K562 (cell line): ENCODE measurements around the gene HIPK1. TPM values are rescaled to one million over a fixed set of nuclear protein-coding genes. Genes with fewer than 3 reads are reported as not detected.

Source experiments
- CEBPG ChIP-seq, 3 experiments: fragments of 200-800 bp in 1 of 3; sonication (Bioruptor generic) in 1 of 3; sonication (generic) in 1 of 3; formaldehyde crosslinking in 1 of 3; IDR thresholded peaks in 2 of 3; conservative IDR thresholded peaks in 1 of 3; 2 replicates each; pipeline versions ENCODE4 v1.6.1 to v1.8.0; 2016 to 2022; ENCODE audit warnings: missing compliant biosample characterization in 2 of 3, missing genetic modification characterization in 2 of 3, mild to moderate bottlenecking in 1 of 3, missing genetic modification reagents in 1 of 3
- FOXJ2 ChIP-seq: fragments of 200-800 bp; sonication (Bioruptor generic); IDR thresholded peaks from 2 replicates; pipeline ENCODE4 v1.6.1; 2016; ENCODE audit warnings: missing genetic modification characterization, missing compliant biosample characterization
- HBP1 ChIP-seq: fragments of 450-650 bp; formaldehyde crosslinking; IDR thresholded peaks from 2 replicates; pipeline ENCODE4 v1.4.0; 2022; ENCODE audit warnings: missing genetic modification characterization
- HMBOX1 ChIP-seq: sonication (generic); IDR thresholded peaks from 2 replicates; pipeline ENCODE4 v1.6.1; 2016
- JUN ChIP-seq, 2 experiments: sonication (generic) in 1 of 2; formaldehyde crosslinking in 1 of 2; IDR thresholded peaks; 2 replicates each; pipeline versions ENCODE4 v1.6.1 to v1.8.0; 2012 to 2022; ENCODE audit warnings: borderline replicate concordance in 2 of 2, mild to moderate bottlenecking in 2 of 2, improper control_type of control experiment in 1 of 2, low read depth in 1 of 2, low read length in 1 of 2, missing genetic modification reagents in 1 of 2
- KLF16 ChIP-seq: IDR thresholded peaks from 2 replicates; pipeline ENCODE4 v1.6.1; 2016; ENCODE audit warnings: antibody characterized with exemption
- LCOR ChIP-seq: sonication (generic); formaldehyde crosslinking; IDR thresholded peaks from 2 replicates; pipeline ENCODE4 v1.8.0; 2022; ENCODE audit warnings: mild to moderate bottlenecking, missing genetic modification reagents
- MNT ChIP-seq, 2 experiments: fragments of 450-650 bp; conservative IDR thresholded peaks; 2 replicates each; pipeline ENCODE4 v1.6.1; 2017; ENCODE audit warnings: mild to moderate bottlenecking in 2 of 2, moderate library complexity in 2 of 2
- PKNOX1 ChIP-seq: fragments of 450-650 bp; IDR thresholded peaks from 2 replicates; pipeline ENCODE4 v1.6.1; 2016
- PRDM10 ChIP-seq: fragments of 450-650 bp; IDR thresholded peaks from 2 replicates; pipeline ENCODE4 v1.6.1; 2018; ENCODE audit not compliant: partially characterized antibody
- SMARCE1 ChIP-seq: fragments of 450-650 bp; IDR thresholded peaks from 2 replicates; pipeline ENCODE4 v1.7.1; 2016; ENCODE audit warnings: mild to moderate bottlenecking
- SRF ChIP-seq, 2 experiments: fragments of 250-450, 450-650 bp in 1 of 2; sonication (Bioruptor Pico) in 1 of 2; sonication (generic) in 1 of 2; formaldehyde crosslinking; IDR thresholded peaks; 2 replicates each; pipeline versions ENCODE4 v1.5.0 to v1.5.1; 2020 to 2022; ENCODE audit warnings: mild to moderate bottlenecking in 1 of 2, missing genetic modification reagents in 1 of 2
- ZNF740 ChIP-seq, 3 experiments: fragments of 200-800 bp in 1 of 3; sonication (Bioruptor generic) in 1 of 3; sonication (generic) in 1 of 3; formaldehyde crosslinking in 1 of 3; IDR thresholded peaks; 2 replicates each; pipeline versions ENCODE4 v1.6.1 to v1.8.0; 2016 to 2022; ENCODE audit warnings: mild to moderate bottlenecking in 2 of 3, missing compliant biosample characterization in 2 of 3, missing genetic modification characterization in 2 of 3, missing genetic modification reagents in 1 of 3
- polyA plus RNA-seq, 8 experiments: library from polyadenylated mRNA; depleted of rRNA in 4 of 8; stranded (reverse) in 5 of 8; unstranded in 3 of 8; fragments of >200 nt; fragmentation: Nextera tagmentation in 2 of 8; fragmentation: Illumina TruSeq in 1 of 8; extraction: Ambion mirVana in 2 of 8; extraction: Trizol in 1 of 8; gene quantifications; 2 replicates each; pipeline versions ENCODE4 v1.2.1 to v1.2.3, GENCODE V29; 2011 to 2014; ENCODE audit warnings: inconsistent platforms in 1 of 8, missing spikeins in 1 of 8
- total RNA-seq, 7 experiments: library from RNA; depleted of rRNA in 6 of 7; stranded (reverse); fragments of >200 nt in 6 of 7; fragmentation: Illumina TruSeq in 2 of 7; extraction: Trizol in 2 of 7; gene quantifications; 2 replicates each; pipeline versions ENCODE4 v1.2.1 to v1.2.3, GENCODE V29; 2011 to 2021; ENCODE audit warnings: low replicate concordance in 1 of 7

HIPK1 gene
- total and polyA plus RNA-seq, 9 of the 15 experiments (the other 6 are each of a cell fraction or from before 2014, with no cell fraction given): 10.0 to 57.9 (median 29.6) TPM

- TF ChIP-seq ZNF740 (CRISPR knock-in tag; IDR thresholded peaks at IDR 0.05): no peak
- TF ChIP-seq ZNF740 (tag; IDR thresholded peaks at IDR 0.05): 0 out of 4 replicates have a peak, but pooled peaks of 1 of the 2 experiments have one; percentile 18
- peak; percentile 29; the same call in 1 of the 2 replicates for TF ChIP-seq PKNOX1
- TF ChIP-seq SMARCE1: peak; percentile 18; the same call in 1 of the 2 replicates
- TF ChIP-seq LCOR (CRISPR knock-in tag): peak; percentile 18; the same call in 1 of the 2 replicates
- peak; percentile 37; the same call in 1 of the 2 replicates for TF ChIP-seq HBP1 (CRISPR knock-in tag)
- peak in 1 of 2 experiments; percentile 19; a peak in 1 of 4 replicates for TF ChIP-seq MNT (conservative IDR thresholded peaks at IDR 0.05)
- peak; percentile 10; the same call in 1 of the 2 replicates for TF ChIP-seq HMBOX1
- peak; percentile 98 for TF ChIP-seq PRDM10
- 0 out of 2 replicates have a peak, but pooled peaks have one; percentile 30 for TF ChIP-seq CEBPG (CRISPR knock-in tag; IDR thresholded peaks at IDR 0.05)
- TF ChIP-seq CEBPG (tag; conservative IDR thresholded peaks at IDR 0.05 in 1 of 2, IDR thresholded peaks at IDR 0.05 in 1 of 2): peak; percentile 59 to 77
- 0 out of 2 replicates have a peak, but pooled peaks have one; percentile 11 for TF ChIP-seq KLF16
- 0 out of 2 replicates have a peak, but pooled peaks have one; percentile 29 for TF ChIP-seq JUN (IDR thresholded peaks at IDR 0.05; ENCODE audit: borderline replicate concordance, low read depth, low read length)
- no peak for TF ChIP-seq JUN (CRISPR knock-in tag; IDR thresholded peaks at IDR 0.05; ENCODE audit: borderline replicate concordance)
- peak; percentile 98 for TF ChIP-seq FOXJ2
- TF ChIP-seq SRF (CRISPR knock-in tag; IDR thresholded peaks at IDR 0.05): 0 out of 4 replicates have a peak, but pooled peaks of 1 of the 2 experiments have one; percentile 35
Measured at GRCh38 chr1:113930499-113931161, 1.5 kb downstream of the HIPK1 start (continued).
